Endothelial cell of umbilical vein (primary cell): Measurements from ENCODE around the gene PLEKHG5. TPM values are rescaled to one million over a fixed set of nuclear protein-coding genes. Genes with fewer than 3 reads are reported as not detected.

Source experiments
- BruUV-seq: library from RNA; stranded (reverse); fragments of 400-500 nt; replicated peaks from 2 replicates; lab custom pipeline; 2021; lab: Mats Ljungman, UMichigan
- CTCF ChIA-PET: fragments of 300-600, 350-600 bp; sonication (Branson Sonifier 250); formaldehyde crosslinking; loops from one replicate; lab custom pipeline; 2021; ENCODE audit warnings: antibody characterized with exemption, inconsistent platforms; lab: Charles Lee
- POLR2A ChIA-PET: fragments of 300-600, 350-600 bp; sonication (Branson Sonifier 250); formaldehyde crosslinking; loops from one replicate; lab custom pipeline; 2021; ENCODE audit warnings: antibody characterized with exemption, inconsistent platforms; lab: Charles Lee
- DNase-seq: peaks from one replicate; pipeline ENCODE4 v3.0.0-alpha.2; 2011; ENCODE audit warnings: low read depth, low spot score
- FAIRE-seq: peaks from 2 replicates; lab custom pipeline; 2011; peaks lifted over from hg19 to GRCh38; lab: Jason Lieb, UNC
- H2AFZ ChIP-seq: 2 replicates; pipeline ENCODE4 v1.6.0; 2012; ENCODE audit warnings: low read depth, low read length, control low read depth, inconsistent platforms
- H3K27ac ChIP-seq: 2 replicates; pipeline ENCODE4 v1.5.1; 2011; ENCODE audit warnings: low read depth, mild to moderate bottlenecking, control low read depth, low read length, moderate library complexity; ENCODE audit not compliant: insufficient read depth
- H3K27me3 ChIP-seq, 2 experiments: 2 replicates each; pipeline versions ENCODE4 v1.6.0 to v1.6.1; 2011; ENCODE audit warnings: low read length in 2 of 2, mixed read lengths in 1 of 2; ENCODE audit not compliant: control insufficient read depth in 2 of 2, insufficient read depth in 2 of 2
- H3K36me3 ChIP-seq, 2 experiments: 2 replicates in 1 of 2; 3 replicates in 1 of 2; pipeline ENCODE4 v1.5.1; 2011; ENCODE audit warnings: low read length in 2 of 2, mild to moderate bottlenecking in 1 of 2, moderate library complexity in 1 of 2; ENCODE audit not compliant: control insufficient read depth in 2 of 2, insufficient read depth in 2 of 2; ENCODE audit errors: extremely low read depth in 1 of 2
- H3K4me1 ChIP-seq: 3 replicates; pipeline ENCODE4 v1.5.1; 2011; ENCODE audit warnings: mild to moderate bottlenecking, low read length; ENCODE audit not compliant: control insufficient read depth, insufficient read depth; ENCODE audit errors: extremely low read depth
- H3K4me2 ChIP-seq: 2 replicates; pipeline ENCODE4 v1.6.1; 2011; ENCODE audit warnings: low read length, control low read depth, mixed read lengths; ENCODE audit not compliant: insufficient read depth
- H3K4me3 ChIP-seq, 3 experiments: fragments of 200-600 bp in 1 of 3; sonication (generic), shearing (Covaris generic) in 1 of 3; replicated peaks in 1 of 3; 2 replicates each; pipeline ENCODE4 v1.5.1; 2011 to 2016; ENCODE audit warnings: control low read depth in 3 of 3, low read length in 3 of 3, mild to moderate bottlenecking in 2 of 3, inconsistent platforms in 1 of 3, low read depth in 1 of 3, moderate library complexity in 1 of 3; ENCODE audit not compliant: insufficient read depth in 1 of 3
- H3K79me2 ChIP-seq: 2 replicates; pipeline ENCODE4 v1.6.0; 2012; ENCODE audit warnings: low read length, inconsistent platforms; ENCODE audit not compliant: control insufficient read depth, insufficient read depth
- H3K9ac ChIP-seq: replicated peaks from 2 replicates; pipeline ENCODE3; 2011; ENCODE audit warnings: low read length, control low read depth; ENCODE audit not compliant: insufficient read depth; ENCODE audit errors: extremely low read depth
- H3K9me1 ChIP-seq: replicated peaks from 3 replicates; pipeline ENCODE4 v1.6.0; 2011; ENCODE audit warnings: mild to moderate bottlenecking, low read length; ENCODE audit not compliant: control insufficient read depth, insufficient read depth; ENCODE audit errors: extremely low read depth
- H3K9me3 ChIP-seq: replicated peaks from 2 replicates; pipeline ENCODE4 v1.5.1; 2012; ENCODE audit warnings: low read length, inconsistent platforms; ENCODE audit not compliant: control insufficient read depth, insufficient read depth
- H4K20me1 ChIP-seq: replicated peaks from 2 replicates; pipeline ENCODE3; 2011; ENCODE audit warnings: mild to moderate bottlenecking, low read length; ENCODE audit not compliant: control insufficient read depth, insufficient read depth; ENCODE audit errors: extremely low read depth
- FOS ChIP-seq: IDR thresholded peaks from 2 replicates; pipeline ENCODE4 v1.6.1; 2011; ENCODE audit warnings: mild to moderate bottlenecking, low read length, moderate library complexity, borderline replicate concordance; ENCODE audit not compliant: insufficient read depth
- POLR2AphosphoS5 ChIP-seq: IDR thresholded peaks from 2 replicates; pipeline ENCODE4 v1.6.1; 2012; ENCODE audit warnings: low read depth, mild to moderate bottlenecking, control low read depth, low read length, moderate library complexity; ENCODE audit not compliant: insufficient read depth
- dilution Hi-C: fragments of 300-500 bp; cut with MboI; formaldehyde crosslinking; loops from one replicate; pipeline ENCODE4 v1.15.0; 2019; ENCODE audit warnings: low sequenced_read_pairs; ENCODE audit not compliant: extremely low pct_ligation_motif_present
- intact Hi-C: fragments of 100-400 bp; cut with micrococcal nuclease; formaldehyde crosslinking; loops from one replicate; pipeline ENCODE4 v1.10.0; 2022
- polyA plus RNA-seq, 4 experiments: library from polyadenylated mRNA; depleted of rRNA in 3 of 4; stranded (reverse) in 3 of 4; unstranded in 1 of 4; fragments of >200 nt; gene quantifications; 2 replicates each; pipeline versions ENCODE4 v1.2.1 to v1.2.3, GENCODE V29; 2011 to 2012; ENCODE audit warnings: missing spikeins in 1 of 4
- total RNA-seq: library from RNA; stranded (reverse); gene quantifications from 2 replicates; pipeline ENCODE4 v1.2.3, GENCODE V29; 2021

Gene PLEKHG5
- total and polyA plus RNA-seq, 2 donors (not counting 3 experiments of a cell fraction or from before 2014, with no cell fraction given): 30.6 to 56.9 TPM

DNA sequence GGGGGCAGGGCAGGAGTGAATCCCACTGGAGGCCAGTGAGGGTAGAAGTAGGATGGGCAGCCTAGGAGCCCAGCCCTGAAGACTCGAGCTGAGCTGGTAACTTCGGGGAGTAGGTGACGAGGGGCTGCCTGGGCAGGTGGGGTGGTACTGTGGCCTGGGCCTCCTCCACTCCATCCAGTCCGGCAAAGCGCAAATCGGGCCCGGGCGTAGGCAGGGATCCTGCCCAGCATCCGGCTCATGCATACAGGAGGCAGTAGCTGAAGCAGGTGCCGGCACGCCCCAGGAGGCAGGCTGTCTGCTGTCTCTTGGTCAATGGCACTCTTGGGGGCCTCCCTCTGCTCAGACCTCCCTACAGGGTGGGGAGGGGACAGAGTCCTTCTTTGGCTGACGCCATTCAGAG is 24.2 kb downstream of the PLEKHG5 start:
- no peak overlapping the region for H3K4me3 ChIP-seq
- no peak overlapping the region for H3K4me2 ChIP-seq
- ChIA-PET POLR2A (no interaction called here), CTCF (interaction anchor here (0.6 to 1.4 kb wide), 3 partner anchors 10 to 24 kb away, joined by 3 to 6 read pairs (median 3); no protein-coding TSS in a partner anchor)
- BruUV-seq: no TSS peak
- no peak overlapping the region for H3K9ac ChIP-seq
- TF ChIP-seq FOS (no peak), POLR2AphosphoS5 (no peak)
- no peak overlapping the region for H2AFZ ChIP-seq
- no peak overlapping the region for H3K27ac ChIP-seq
- no peaks in the 10 kb centered on the region for H3K27me3 ChIP-seq
- dilution Hi-C loops (no loop called here), intact Hi-C loops (no loop called here)
- FAIRE-seq (no peak), DNase-seq (no peak)
- H3K36me3 ChIP-seq: peaks cover 13 to 53% of the 10 kb centered on the region in 2 experiments
- no peaks in the 10 kb centered on the region for H3K79me2 ChIP-seq
- H4K20me1 ChIP-seq: no peaks in the 10 kb centered on the region
- H3K9me1 ChIP-seq: no peaks in the 10 kb centered on the region
- no peaks in the 10 kb centered on the region for H3K9me3 ChIP-seq
- no peaks in the 10 kb centered on the region for H3K4me1 ChIP-seq

DNA sequence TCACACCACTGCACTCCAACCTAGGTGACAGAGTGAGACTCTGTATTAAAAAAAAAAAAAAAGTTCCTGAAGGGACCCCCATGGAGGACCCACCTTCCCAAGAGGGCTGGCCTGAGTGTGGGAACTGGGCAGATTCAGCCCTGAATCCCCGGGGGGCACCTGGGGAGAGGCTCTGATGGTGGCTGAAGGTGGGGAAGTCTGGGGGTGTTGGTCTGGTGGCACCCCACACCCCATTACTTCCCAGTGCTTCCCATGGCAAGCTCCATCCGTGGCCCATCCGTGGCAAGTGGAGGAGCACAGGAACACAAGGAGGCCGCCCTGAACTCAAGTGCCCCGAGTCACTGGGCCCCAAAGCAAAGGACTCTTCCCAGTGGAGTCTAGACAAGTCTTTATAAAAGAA is 24.7 kb downstream of the PLEKHG5 start:
- H3K36me3 ChIP-seq: peaks cover 12 to 52% of the 10 kb centered on the region in 2 experiments
- H3K9ac ChIP-seq: no peak overlapping the region
- TF ChIP-seq FOS: no peak
- H3K79me2 ChIP-seq: no peaks in the 10 kb centered on the region
- dilution Hi-C loops: no loop called here
- BruUV-seq: no TSS peak
- no peaks in the 10 kb centered on the region for H3K9me3 ChIP-seq
- no peak overlapping the region for H3K27ac ChIP-seq
- ChIA-PET POLR2A (no interaction called here), CTCF (interaction anchor here (0.6 kb wide), 1 partner anchor 24 kb away, joined by 3 read pairs; no protein-coding TSS in a partner anchor)
- intact Hi-C loops: no loop called here
- H2AFZ ChIP-seq: no peak overlapping the region
- H3K4me2 ChIP-seq: no peak overlapping the region
- no peaks in the 10 kb centered on the region for H3K9me1 ChIP-seq
- no peaks in the 10 kb centered on the region for H4K20me1 ChIP-seq
- FAIRE-seq (no peak), DNase-seq (no peak)
- H3K4me3 ChIP-seq: no peak overlapping the region
- no peaks in the 10 kb centered on the region for H3K4me1 ChIP-seq
- H3K27me3 ChIP-seq: no peaks in the 10 kb centered on the region
